Calu3 (cell line): ENCODE results near the gene DLGAP5. TPM values are rescaled to one million over a fixed set of nuclear protein-coding genes. Genes with fewer than 3 reads are reported as not detected.

Experiments used
- BruUV-seq: library from RNA; stranded (reverse); fragments of 400-500 nt; replicated peaks from 2 replicates; lab custom pipeline; 2021; lab: Mats Ljungman, UMichigan
- CTCF ChIA-PET: fragments of 300-600 bp; sonication (Branson Sonifier 250); formaldehyde crosslinking; loops from one replicate; lab custom pipeline; 2022; ENCODE audit warnings: antibody characterized with exemption; lab: Charles Lee
- DNase-seq: peaks from one replicate; pipeline ENCODE4 v3.0.0; 2022
- H3K27ac Mint-ChIP-seq: one replicate; pipeline ENCODE4 v1.8.0; 2022; ENCODE audit warnings: mixed read lengths; ENCODE audit not compliant: unreplicated experiment
- H3K27me3 Mint-ChIP-seq: one replicate; pipeline ENCODE4 v1.8.0; 2022; ENCODE audit warnings: mixed read lengths; ENCODE audit not compliant: unreplicated experiment
- H3K36me3 Mint-ChIP-seq: one replicate; pipeline ENCODE4 v1.8.0; 2022; ENCODE audit warnings: mild to moderate bottlenecking, moderate library complexity, mixed read lengths; ENCODE audit not compliant: insufficient read depth, unreplicated experiment
- H3K4me1 Mint-ChIP-seq: one replicate; pipeline ENCODE4 v1.8.0; 2022; ENCODE audit warnings: mild to moderate bottlenecking, low read depth, mixed read lengths; ENCODE audit not compliant: unreplicated experiment
- H3K4me3 Mint-ChIP-seq: one replicate; pipeline ENCODE4 v1.8.0; 2022; ENCODE audit warnings: mild to moderate bottlenecking, low read depth, moderate library complexity, mixed read lengths; ENCODE audit not compliant: unreplicated experiment
- H3K9me3 Mint-ChIP-seq: one replicate; pipeline ENCODE4 v1.8.0; 2022; ENCODE audit warnings: low read depth, mixed read lengths; ENCODE audit not compliant: unreplicated experiment
- CTCF ChIP-seq: fragments of 200-600 bp; IDR thresholded peaks from one replicate; pipeline ENCODE4 v1.8.0; 2022; ENCODE audit warnings: antibody characterized with exemption; ENCODE audit not compliant: unreplicated experiment
- intact Hi-C: fragments of 100-400 bp; cut with micrococcal nuclease; formaldehyde crosslinking; loops from one replicate; pipeline ENCODE4 v1.10.0; 2022; ENCODE audit not compliant: unreplicated experiment
- total RNA-seq: library from RNA; stranded (reverse); gene quantifications from 2 replicates; pipeline ENCODE4 v1.2.3, GENCODE V29; 2022

The DLGAP5 gene
- total RNA-seq, 1 experiment from 2014 or later, result 54.3 TPM

- Mint-ChIP-seq H3K4me1 (peaks cover 43% of the 10 kb centered on the region), H3K27ac (no peak overlapping the region), H3K9me3 (peaks cover 3% of the 10 kb centered on the region), H3K4me3 (no peak overlapping the region), H3K27me3 (no peaks in the 10 kb centered on the region), H3K36me3 (no peaks in the 10 kb centered on the region)
- intact Hi-C loops, result no loop called here
- CTCF ChIA-PET, result no interaction called here
- DNase-seq, result no peak
- BruUV-seq, result no TSS peak
- TF ChIP-seq CTCF, result no peak
Observed at GRCh38 chr14:55115861-55116245, 75.5 kb downstream of the DLGAP5 start.

- Mint-ChIP-seq H3K36me3 (no peaks in the 10 kb centered on the region), H3K4me1 (peaks cover 39% of the 10 kb centered on the region), H3K9me3 (peaks cover 3% of the 10 kb centered on the region), H3K4me3 (no peak overlapping the region), H3K27me3 (no peaks in the 10 kb centered on the region), H3K27ac (no peak overlapping the region)
- DNase-seq, result no peak
- CTCF ChIA-PET, result no interaction called here
- intact Hi-C loops, result no loop called here
- no peak for TF ChIP-seq CTCF
- BruUV-seq, result no TSS peak
Observed at GRCh38 chr14:55115460-55115859, 75.9 kb downstream of the DLGAP5 start.

GRCh38 chr14:55114720-55115119 lies 76.7 kb downstream of the DLGAP5 start:
- intact Hi-C loops, result no loop called here
- H3K9me3 Mint-ChIP-seq, result peaks cover 3% of the 10 kb centered on the region
- H3K27me3 Mint-ChIP-seq, result no peaks in the 10 kb centered on the region
- no peak for TF ChIP-seq CTCF
- BruUV-seq, result no TSS peak
- H3K36me3 Mint-ChIP-seq, result no peaks in the 10 kb centered on the region
- H3K4me3 Mint-ChIP-seq, result no peak overlapping the region
- H3K4me1 Mint-ChIP-seq, result peaks cover 32% of the 10 kb centered on the region
- no peak overlapping the region for H3K27ac Mint-ChIP-seq
- CTCF ChIA-PET, result interaction anchor here (1.0 kb wide), 1 partner anchor 11 kb away, joined by 3 read pairs; no protein-coding TSS in a partner anchor
- DNase-seq, result no peak

- H3K4me1 Mint-ChIP-seq, result peaks cover 40% of the 10 kb centered on the region
- no peak for TF ChIP-seq CTCF
- CTCF ChIA-PET, result no interaction called here
- H3K27ac Mint-ChIP-seq, result no peak overlapping the region
- H3K9me3 Mint-ChIP-seq, result peaks cover 3% of the 10 kb centered on the region
- no TSS peak for BruUV-seq
- DNase-seq, result no peak
- intact Hi-C loops, result no loop called here
- H3K27me3 Mint-ChIP-seq, result no peaks in the 10 kb centered on the region
- peaks cover 11% of the 10 kb centered on the region for H3K36me3 Mint-ChIP-seq
- H3K4me3 Mint-ChIP-seq, result no peak overlapping the region
Observed at GRCh38 chr14:55111122-55111708, 80.2 kb downstream of the DLGAP5 start.
